ENCODE results near the gene CD164.

CD164 gene

GRCh38 chr6:109351231-109352130 is 30.8 kb downstream of the CD164 start:
- FAIRE-seq: no peak
- no peak for TF ChIP-seq POLR2AphosphoS5 (IDR thresholded peaks at IDR 0.05; ENCODE audit: low read depth, low read length)
- no peak for TF ChIP-seq TAF1 (IDR thresholded peaks at IDR 0.05; ENCODE audit: borderline replicate concordance, low read depth, low read length)
- no peak for TF ChIP-seq POLR2A (IDR thresholded peaks at IDR 0.05; ENCODE audit: low read depth, low read length)
- DNase-seq (ENCODE audit: insufficient read length): no peak

GRCh38 chr6:109349419-109349987 is 32.8 kb downstream of the CD164 start:
- FAIRE-seq (no peak), DNase-seq (ENCODE audit: insufficient read length) (no peak)
- no peak for TF ChIP-seq POLR2A (IDR thresholded peaks at IDR 0.05; ENCODE audit: low read depth, low read length)
- TF ChIP-seq POLR2AphosphoS5 (IDR thresholded peaks at IDR 0.05; ENCODE audit: low read depth, low read length): no peak
- TF ChIP-seq TAF1 (IDR thresholded peaks at IDR 0.05; ENCODE audit: borderline replicate concordance, low read depth, low read length): no peak

GRCh38 chr6:109348226-109348625 is 34.0 kb downstream of the CD164 start:
- TF ChIP-seq TAF1 (IDR thresholded peaks at IDR 0.05; ENCODE audit: borderline replicate concordance, low read depth, low read length) (no peak), POLR2A (IDR thresholded peaks at IDR 0.05; ENCODE audit: low read depth, low read length) (no peak), POLR2AphosphoS5 (IDR thresholded peaks at IDR 0.05; ENCODE audit: low read depth, low read length) (no peak)
- no peak for FAIRE-seq

GRCh38 chr6:109347779-109348178 is 34.5 kb downstream of the CD164 start:
- TF ChIP-seq POLR2A (IDR thresholded peaks at IDR 0.05; ENCODE audit: low read depth, low read length): no peak
- no peak for TF ChIP-seq POLR2AphosphoS5 (IDR thresholded peaks at IDR 0.05; ENCODE audit: low read depth, low read length)
- no peak for TF ChIP-seq TAF1 (IDR thresholded peaks at IDR 0.05; ENCODE audit: borderline replicate concordance, low read depth, low read length)
- DNase-seq (ENCODE audit: insufficient read length) (no peak), FAIRE-seq (no peak)

More at GRCh38 chr6:109348226-109348625, 34.0 kb downstream of the CD164 start:
- no peak for DNase-seq (ENCODE audit: insufficient read length)

GRCh38 chr6:109345986-109346385 is 36.3 kb downstream of the CD164 start:
- FAIRE-seq (no peak), DNase-seq (ENCODE audit: insufficient read length) (no peak)
- TF ChIP-seq POLR2AphosphoS5 (IDR thresholded peaks at IDR 0.05; ENCODE audit: low read depth, low read length) (no peak), POLR2A (IDR thresholded peaks at IDR 0.05; ENCODE audit: low read depth, low read length) (no peak), TAF1 (IDR thresholded peaks at IDR 0.05; ENCODE audit: borderline replicate concordance, low read depth, low read length) (no peak)

GRCh38 chr6:109344226-109344625 is 38.0 kb downstream of the CD164 start:
- no peak for FAIRE-seq
- DNase-seq (ENCODE audit: insufficient read length): no peak
- TF ChIP-seq POLR2AphosphoS5 (IDR thresholded peaks at IDR 0.05; ENCODE audit: low read depth, low read length) (no peak), TAF1 (IDR thresholded peaks at IDR 0.05; ENCODE audit: borderline replicate concordance, low read depth, low read length) (no peak), POLR2A (IDR thresholded peaks at IDR 0.05; ENCODE audit: low read depth, low read length) (no peak)

- no peak for FAIRE-seq
Measured at GRCh38 chr6:109343518-109343917, 38.7 kb downstream of the CD164 start.

GRCh38 chr6:109342911-109343310 is 39.4 kb downstream of the CD164 start:
- FAIRE-seq (no peak), DNase-seq (ENCODE audit: insufficient read length) (no peak)
- TF ChIP-seq POLR2A (IDR thresholded peaks at IDR 0.05; ENCODE audit: low read depth, low read length) (no peak), TAF1 (IDR thresholded peaks at IDR 0.05; ENCODE audit: borderline replicate concordance, low read depth, low read length) (no peak), POLR2AphosphoS5 (IDR thresholded peaks at IDR 0.05; ENCODE audit: low read depth, low read length) (no peak)

More at GRCh38 chr6:109343518-109343917, 38.7 kb downstream of the CD164 start:
- DNase-seq (ENCODE audit: insufficient read length): no peak
- TF ChIP-seq POLR2A (IDR thresholded peaks at IDR 0.05; ENCODE audit: low read depth, low read length) (no peak), POLR2AphosphoS5 (IDR thresholded peaks at IDR 0.05; ENCODE audit: low read depth, low read length) (no peak), TAF1 (IDR thresholded peaks at IDR 0.05; ENCODE audit: borderline replicate concordance, low read depth, low read length) (no peak)

- no peak for FAIRE-seq
- DNase-seq (ENCODE audit: insufficient read length): no peak
- TF ChIP-seq TAF1 (IDR thresholded peaks at IDR 0.05; ENCODE audit: borderline replicate concordance, low read depth, low read length): no peak
- no peak for TF ChIP-seq POLR2A (IDR thresholded peaks at IDR 0.05; ENCODE audit: low read depth, low read length)
- TF ChIP-seq POLR2AphosphoS5 (IDR thresholded peaks at IDR 0.05; ENCODE audit: low read depth, low read length): no peak
Measured at GRCh38 chr6:109342506-109342905, 39.8 kb downstream of the CD164 start.

GRCh38 chr6:109340811-109341210 is 41.5 kb downstream of the CD164 start:
- FAIRE-seq: no peak
- DNase-seq (ENCODE audit: insufficient read length): no peak
- TF ChIP-seq POLR2AphosphoS5 (IDR thresholded peaks at IDR 0.05; ENCODE audit: low read depth, low read length) (no peak), TAF1 (IDR thresholded peaks at IDR 0.05; ENCODE audit: borderline replicate concordance, low read depth, low read length) (no peak), POLR2A (IDR thresholded peaks at IDR 0.05; ENCODE audit: low read depth, low read length) (no peak)

- no peak for TF ChIP-seq TAF1 (IDR thresholded peaks at IDR 0.05; ENCODE audit: borderline replicate concordance, low read depth, low read length)
- TF ChIP-seq POLR2A (IDR thresholded peaks at IDR 0.05; ENCODE audit: low read depth, low read length): no peak
- no peak for TF ChIP-seq POLR2AphosphoS5 (IDR thresholded peaks at IDR 0.05; ENCODE audit: low read depth, low read length)
- FAIRE-seq (peak; percentile 21), DNase-seq (ENCODE audit: insufficient read length) (no peak)
Measured at GRCh38 chr6:109339906-109340678, 42.2 kb downstream of the CD164 start.

All from GM12892 (cell line).